ELF-1 (cell line): ENCODE data around the gene ATP2A2.
A peak's percentile ranks its signal among the peaks of the same experiment; 100 is the strongest.
"Not testable (repeated sequence)": the region's sequence is repeated elsewhere in the genome, so short reads cannot be mapped to it uniquely, and the experiment has no call there.

Experiments
- DNase-seq: peaks from one replicate; pipeline ENCODE4 v3.0.0-alpha.2; 2016; ENCODE audit warnings: low read depth, low spot score

ATP2A2 gene

GRCh38 chr12:110343114-110343513, 62.1 kb downstream of the ATP2A2 start:
- DNase-seq = no peak

- no peak for DNase-seq
Measured at GRCh38 chr12:110343736-110344555, 62.9 kb downstream of the ATP2A2 start.

GRCh38 chr12:110344657-110345056, 63.6 kb downstream of the ATP2A2 start:
- no peak for DNase-seq

DNA sequence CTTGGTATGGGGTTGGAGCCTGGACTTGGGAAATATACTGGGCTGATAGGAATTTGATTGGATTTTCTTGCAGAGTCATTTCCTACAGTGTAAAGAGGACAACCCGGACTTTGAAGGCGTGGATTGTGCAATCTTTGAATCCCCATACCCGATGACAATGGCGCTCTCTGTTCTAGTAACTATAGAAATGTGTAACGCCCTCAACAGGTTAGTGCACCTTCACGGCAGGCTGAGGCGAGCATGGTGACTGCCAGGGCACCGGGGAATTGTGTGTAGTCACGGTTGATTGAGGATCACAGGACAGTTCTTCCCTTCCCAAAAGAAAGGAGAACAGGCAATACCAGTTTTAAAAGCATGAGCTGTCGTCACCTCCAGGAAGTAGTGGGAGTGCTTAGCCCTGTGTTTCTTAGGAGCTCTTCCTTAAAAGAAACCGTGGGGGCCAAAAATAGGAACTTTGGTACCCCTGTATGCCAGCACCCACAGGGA, 64.2 kb downstream of the ATP2A2 start:
- DNase-seq = no peak

DNA sequence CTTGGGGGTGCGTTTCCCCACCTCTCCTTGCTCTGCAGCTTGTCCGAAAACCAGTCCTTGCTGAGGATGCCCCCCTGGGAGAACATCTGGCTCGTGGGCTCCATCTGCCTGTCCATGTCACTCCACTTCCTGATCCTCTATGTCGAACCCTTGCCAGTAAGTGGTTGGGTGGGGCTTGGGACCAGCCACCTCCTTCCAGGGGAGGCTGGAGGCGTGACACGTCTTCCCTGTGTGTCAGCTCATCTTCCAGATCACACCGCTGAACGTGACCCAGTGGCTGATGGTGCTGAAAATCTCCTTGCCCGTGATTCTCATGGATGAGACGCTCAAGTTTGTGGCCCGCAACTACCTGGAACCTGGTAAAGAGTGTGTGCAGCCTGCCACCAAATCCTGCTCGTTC, 64.9 kb downstream of the ATP2A2 start:
- no peak for DNase-seq

GRCh38 chr12:110347767-110348166, 66.7 kb downstream of the ATP2A2 start:
- no peak for DNase-seq

GRCh38 chr12:110348431-110349059, 67.5 kb downstream of the ATP2A2 start:
- no peak for DNase-seq

DNA sequence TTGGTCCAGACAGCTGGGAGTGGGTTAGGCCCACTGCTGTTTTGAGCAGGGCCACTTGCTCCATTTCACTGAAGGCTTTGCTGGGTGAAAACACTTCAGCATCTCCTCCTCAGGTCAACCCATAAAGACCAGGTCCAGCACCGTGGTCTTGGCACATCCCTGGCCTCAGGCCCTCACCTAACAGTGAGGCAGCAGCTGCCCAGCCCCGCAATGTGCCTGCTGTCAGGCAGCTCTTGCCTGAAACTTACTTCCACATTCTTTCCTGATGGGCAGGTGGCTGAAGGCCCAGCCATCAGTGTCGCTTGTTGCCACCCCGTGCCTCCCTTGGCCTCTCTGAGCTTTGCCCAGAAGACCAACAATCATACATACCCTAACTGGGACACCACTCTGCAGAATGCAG, 68.0 kb downstream of the ATP2A2 start:
- no peak for DNase-seq

DNA sequence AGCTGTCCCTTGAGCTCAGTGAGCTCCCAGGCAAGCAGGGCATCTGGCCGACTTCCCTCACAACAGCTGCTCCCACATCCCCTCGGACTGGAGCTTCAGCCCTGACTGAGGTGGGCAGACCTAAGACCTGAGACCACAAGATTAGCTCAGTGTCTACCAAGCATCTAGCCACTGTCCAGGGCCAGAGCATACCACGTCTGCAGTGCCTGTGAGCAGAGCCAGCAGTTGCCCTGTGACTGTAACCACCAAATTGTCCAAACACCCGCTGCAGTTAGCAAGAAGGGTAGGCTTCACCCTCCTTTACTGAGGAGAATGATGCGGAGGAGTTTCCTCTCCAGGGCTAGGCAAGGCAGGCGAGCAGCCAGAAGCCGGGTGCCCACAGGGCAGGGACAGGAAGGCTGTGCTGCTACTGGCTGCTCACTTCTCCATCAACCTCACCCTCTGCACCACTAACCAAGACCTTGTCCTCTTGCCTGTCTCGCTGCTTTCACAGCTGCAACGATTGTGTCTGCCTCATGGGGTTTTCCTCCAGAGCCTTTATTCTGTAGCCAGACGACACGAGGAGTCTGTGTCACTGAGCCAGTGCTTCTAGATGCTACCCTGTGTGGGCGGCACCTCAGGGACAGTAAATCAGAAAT, 68.6 kb downstream of the ATP2A2 start:
- DNase-seq = no peak

DNA sequence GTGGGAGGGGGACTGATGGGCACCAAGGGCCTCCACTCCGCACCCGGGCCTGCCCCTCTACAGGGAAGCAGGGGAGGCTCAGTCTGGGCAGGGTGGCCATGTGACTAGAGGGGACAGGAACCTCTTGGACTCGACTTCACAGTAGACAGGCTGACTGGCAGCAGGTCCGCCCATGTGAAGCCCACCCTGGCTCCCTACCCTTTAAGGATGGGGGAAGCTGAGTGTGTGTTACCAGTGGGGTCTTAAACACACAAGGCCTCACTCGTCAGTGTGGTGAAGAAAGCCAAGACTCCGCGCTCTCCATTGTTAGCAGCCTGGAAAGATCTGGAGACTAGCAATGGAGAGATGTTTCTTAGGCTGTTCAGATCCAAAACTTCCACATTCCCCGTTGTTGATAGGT, 70.1 kb downstream of the ATP2A2 start:
- no peak for DNase-seq

DNA sequence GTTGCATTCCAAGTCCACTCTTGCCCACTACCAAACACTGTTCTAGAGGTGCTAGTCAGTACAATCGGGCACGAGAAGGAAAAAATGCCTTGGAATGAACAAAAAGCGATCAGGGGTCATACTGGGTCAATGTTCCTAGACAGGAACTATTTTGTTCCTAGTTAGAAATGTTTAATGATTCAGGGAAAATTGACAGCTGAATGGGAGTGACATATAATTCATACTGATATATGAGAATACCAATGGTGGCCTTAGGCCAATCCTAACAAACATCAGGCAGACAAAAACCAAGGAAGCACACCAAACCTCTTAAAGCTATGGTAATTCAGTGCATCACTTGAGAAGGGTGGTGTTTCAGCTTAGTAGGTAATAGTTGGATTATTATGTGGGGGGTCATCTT, 71.4 kb downstream of the ATP2A2 start:
- DNase-seq = no peak

- DNase-seq = no peak
Measured at GRCh38 chr12:110353211-110353965, 72.3 kb downstream of the ATP2A2 start.

DNA sequence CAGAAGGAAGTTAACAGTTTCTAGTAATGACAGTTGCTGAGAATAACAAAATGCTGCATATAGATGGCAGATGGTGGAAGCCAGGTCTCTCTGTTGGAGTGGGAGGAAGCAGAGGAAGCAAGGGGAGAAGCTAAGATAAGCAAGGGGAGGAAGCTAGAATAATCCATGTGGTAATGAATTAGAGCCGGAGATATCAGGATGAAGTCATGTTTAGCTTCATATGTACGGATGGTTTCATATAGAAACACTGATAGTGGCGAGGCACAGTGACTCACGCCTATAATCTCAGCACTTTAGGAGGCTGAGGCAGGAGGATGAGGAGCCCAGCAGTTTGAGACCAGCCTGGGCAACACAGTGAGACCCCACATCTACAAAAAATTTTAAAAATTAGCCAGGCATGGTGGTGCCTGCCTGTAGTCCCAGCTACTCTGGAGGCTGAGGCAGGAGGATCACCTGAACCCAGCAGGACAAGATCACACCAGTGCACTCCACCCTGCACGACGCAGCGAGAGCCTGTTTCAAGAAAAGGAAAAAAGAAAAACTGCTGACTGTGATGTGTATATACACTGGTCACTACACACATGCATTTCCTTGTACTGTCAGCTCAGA, 73.2 kb downstream of the ATP2A2 start:
- DNase-seq = no peak

- peak; percentile 50 for DNase-seq
Measured at GRCh38 chr12:110355073-110355472, 74.0 kb downstream of the ATP2A2 start.

- DNase-seq = not testable (repeated sequence)
Measured at GRCh38 chr12:110358384-110359097, 77.5 kb downstream of the ATP2A2 start.

GRCh38 chr12:110361216-110361615, 80.2 kb downstream of the ATP2A2 start:
- DNase-seq = no peak

GRCh38 chr12:110365489-110366320, 84.7 kb downstream of the ATP2A2 start:
- no peak for DNase-seq

DNA sequence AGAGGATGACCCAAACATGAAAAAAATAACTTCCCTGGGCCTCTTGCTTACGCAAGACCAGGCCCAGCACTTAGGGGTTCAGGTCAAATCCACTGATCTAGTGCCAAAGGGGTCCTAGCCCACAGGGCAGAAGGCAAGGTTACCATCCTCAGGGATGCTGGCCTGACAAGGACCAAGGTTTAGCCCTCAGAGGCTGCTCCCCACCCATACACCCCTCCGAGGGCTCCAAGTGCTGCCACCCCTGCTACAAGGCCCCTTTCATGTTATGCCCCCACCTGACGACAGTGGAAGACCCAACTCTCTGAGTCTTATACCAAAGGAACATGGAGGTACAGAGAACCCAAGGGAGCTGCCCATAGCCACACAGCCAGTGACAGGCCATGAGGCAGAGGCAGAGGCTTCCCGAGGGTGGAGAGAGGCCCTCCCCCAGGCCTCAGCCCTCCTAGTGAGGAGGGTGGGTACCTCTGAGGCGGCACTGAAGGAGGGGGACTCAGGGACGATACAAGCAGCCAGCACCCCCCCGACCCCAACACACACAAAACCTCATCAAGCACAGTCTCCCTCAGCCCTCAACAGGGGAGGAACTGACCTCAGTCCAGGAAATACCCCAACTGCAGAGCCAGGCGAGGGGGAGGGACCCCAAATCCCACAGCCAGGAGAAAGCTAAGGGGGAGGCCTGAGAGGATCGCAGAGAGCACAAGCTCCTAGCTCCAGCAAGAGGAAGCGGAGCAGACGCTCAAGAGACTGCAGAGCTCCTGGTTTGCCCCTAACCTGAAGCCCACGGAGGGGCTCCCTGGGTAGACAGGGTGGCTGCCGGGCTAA, 85.5 kb downstream of the ATP2A2 start:
- no peak for DNase-seq
